Stimulated activated CD8-positive, alpha-beta memory T cell treated with anti-CD3 and anti-CD28 coated beads, Interleukin-4, amount 100 ng/mL, for 1 hour (primary cell): ENCODE results near the gene SLCO2A1.

ENCODE experiments used
- DNase-seq, 2 donors: peaks; one replicate each; pipeline ENCODE4 v3.0.0-alpha.2; 2020; ENCODE audit warnings: low read depth in 2 of 2, low spot score in 1 of 2

SLCO2A1 gene

GRCh38 chr3:133983576-133984560 is 45.9 kb downstream of the SLCO2A1 start:
- DNase-seq = no peak

DNA sequence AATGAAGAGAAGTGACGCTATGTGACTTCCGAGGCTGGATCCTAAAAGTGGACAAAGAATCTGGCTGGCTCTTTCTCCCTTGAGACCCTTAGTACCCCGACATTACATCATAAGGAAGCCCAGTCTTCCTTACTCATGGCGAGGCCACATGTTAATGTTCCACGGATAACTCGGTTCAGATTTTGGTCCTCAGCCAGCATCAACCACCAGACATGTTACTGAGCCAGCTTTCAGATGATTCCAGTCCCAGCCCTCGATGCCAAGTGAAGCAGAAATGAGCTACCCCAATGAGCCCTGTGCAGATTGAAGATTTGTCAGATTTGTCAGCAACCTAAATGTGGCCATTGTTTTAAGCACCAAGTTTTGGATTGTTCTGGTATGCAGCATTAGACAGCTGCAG is 46.6 kb downstream of the SLCO2A1 start:
- no peak for DNase-seq

GRCh38 chr3:133980550-133980949 is 49.2 kb downstream of the SLCO2A1 start:
- no peak for DNase-seq

- no peak for DNase-seq
Observed at GRCh38 chr3:133980035-133980434, 49.7 kb downstream of the SLCO2A1 start.

DNA sequence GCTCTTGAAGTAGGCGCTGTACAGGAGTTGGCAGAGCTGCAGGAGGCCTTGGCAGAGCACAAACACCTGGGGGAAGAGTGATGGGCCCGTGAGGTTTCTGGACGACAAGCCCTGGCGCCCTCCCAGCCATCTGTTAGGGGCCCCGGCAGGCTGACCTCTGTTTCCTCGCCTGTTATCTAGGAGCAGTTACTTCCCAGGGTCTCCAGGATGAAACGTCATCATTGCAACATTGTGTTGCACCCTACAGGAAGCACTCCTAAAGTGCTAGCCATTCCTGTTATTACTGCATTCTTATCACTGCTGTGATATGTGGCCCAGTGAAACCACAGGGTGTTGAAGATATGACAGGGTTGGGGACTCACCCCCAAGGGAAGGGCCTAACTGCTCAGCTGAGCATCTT is 50.2 kb downstream of the SLCO2A1 start:
- DNase-seq = no peak

DNA sequence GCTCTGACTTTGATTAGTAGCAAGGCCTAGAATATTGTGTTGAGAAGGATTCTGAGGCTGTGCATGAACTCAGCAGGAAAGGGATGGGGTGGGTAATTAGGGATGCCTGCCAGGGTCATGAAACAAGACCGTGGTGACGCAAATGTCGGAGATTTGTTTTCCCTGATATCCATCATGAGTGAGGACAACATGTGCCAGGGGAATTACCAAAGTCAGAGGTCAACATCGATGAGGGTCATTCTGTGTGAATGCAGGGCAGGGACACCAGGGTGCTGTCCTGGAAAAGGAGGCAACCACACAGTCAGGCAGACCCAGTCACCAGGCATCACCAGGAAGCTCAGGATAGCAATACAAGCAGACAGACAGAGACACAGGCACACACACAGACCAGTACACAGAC is 52.2 kb downstream of the SLCO2A1 start:
- no peak for DNase-seq

DNA sequence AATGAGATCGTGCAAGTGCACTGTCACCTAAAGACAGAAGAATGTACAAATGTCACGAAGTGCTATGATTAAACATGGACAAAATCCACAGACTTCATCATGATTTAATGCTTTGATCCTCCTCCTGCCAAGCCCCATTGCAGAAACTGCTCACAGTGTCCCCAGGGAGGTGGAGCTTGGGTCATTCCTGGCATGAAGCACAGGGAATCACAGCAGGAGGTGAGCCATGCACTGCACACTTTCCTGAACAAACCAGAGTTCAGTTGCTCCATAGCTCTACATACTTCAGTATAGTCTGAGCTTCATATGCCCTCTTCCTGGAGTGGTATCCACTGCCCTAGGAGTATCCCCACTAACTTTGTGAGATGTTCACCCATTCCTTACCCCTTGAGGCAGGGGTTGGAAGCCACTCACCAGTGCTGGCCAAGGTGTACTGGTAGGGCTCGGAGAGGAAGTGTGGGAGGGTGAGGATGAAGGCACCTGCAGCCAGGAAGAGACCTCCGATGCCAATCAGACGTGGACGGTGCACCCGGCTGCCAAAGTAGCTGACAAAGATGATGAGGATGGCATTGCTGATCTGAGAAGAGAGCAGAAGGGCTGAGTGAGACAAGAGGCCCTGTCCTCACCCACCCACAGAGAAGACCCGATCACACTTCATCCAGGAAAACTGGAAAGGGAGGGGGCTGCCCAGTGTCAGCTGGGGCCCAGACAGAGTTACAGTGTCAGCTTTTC is 56.3 kb downstream of the SLCO2A1 start:
- DNase-seq = no peak

DNA sequence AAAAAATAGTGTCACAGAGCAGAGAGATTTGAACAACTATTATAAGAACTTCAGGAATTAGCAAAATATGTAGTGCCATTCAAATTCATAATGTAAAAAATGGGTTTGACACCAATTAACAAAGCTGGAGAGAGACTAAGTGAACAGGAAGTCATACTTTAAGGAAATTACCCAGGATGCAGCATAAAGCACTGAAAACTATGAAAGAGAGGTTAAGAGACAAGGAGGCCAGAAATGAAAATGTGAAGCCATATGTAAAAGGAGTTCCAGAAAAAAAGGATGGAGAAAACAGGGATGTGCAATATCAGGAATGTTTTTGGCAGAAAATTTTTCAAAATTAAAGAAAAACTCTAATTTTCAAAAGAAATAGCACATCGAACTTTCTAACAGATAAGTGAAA is 57.6 kb downstream of the SLCO2A1 start:
- no peak for DNase-seq

DNA sequence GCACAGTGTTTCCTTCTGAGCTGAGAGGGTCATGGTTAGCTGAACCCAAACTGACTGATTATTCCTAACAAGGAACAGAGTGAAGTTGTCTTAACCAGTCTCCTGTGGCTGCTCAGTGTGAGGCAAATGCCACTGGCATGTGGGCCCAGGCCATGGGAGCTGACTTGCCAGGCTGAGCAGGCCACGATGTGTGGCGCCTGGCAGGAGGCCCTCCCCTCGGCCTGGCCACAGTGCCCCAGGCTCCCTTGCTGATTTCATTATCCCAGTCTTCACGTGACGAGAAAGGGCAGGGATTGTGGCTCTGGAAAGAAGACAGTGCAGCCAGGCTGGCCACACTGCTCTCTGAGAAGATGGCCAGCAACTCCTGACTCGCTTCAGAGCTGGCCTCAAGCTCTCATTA is 58.8 kb downstream of the SLCO2A1 start:
- no peak for DNase-seq

- no peak for DNase-seq
Observed at GRCh38 chr3:133970339-133970738, 59.4 kb downstream of the SLCO2A1 start.

DNA sequence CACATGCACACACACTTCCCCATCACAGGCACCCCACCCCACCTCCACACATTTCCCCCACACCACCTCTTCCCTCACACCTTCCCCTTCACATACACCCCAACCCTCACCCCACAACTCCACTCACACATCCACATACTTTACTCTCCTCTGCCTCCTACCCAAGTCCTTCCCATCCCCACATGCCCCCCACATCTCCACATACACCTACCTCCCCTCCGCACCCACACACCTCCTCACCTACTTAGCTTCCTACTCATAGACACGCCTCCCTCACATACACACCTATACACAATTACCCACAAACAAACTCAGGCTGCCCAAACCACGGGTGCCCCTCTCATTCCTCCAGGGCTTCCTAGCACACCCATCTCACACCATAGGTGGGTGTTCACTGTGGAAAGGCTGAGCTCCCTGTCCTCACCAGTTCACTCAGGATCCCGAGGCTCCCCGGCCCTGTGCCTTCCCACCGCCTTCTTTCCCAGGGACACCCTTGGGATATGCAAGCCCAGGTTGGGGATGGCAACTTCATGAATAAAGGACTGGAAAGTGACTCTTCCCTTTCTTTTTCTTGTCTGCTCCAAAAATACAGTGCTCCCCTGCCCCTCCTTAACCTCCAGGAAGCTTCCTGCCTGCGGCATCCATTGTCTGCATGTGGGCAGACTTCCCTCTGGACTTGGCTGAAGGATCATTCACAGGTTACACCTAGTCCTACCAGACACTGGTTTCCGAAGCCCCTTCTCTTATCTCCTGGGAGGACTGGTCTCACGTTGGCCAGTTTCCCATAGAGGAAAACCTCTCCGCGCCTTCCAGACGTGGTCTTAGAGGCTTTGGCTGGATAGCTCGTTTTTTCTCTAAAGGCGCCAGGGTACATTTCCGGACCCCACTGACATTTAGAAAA is 61.5 kb downstream of the SLCO2A1 start:
- no peak for DNase-seq

DNA sequence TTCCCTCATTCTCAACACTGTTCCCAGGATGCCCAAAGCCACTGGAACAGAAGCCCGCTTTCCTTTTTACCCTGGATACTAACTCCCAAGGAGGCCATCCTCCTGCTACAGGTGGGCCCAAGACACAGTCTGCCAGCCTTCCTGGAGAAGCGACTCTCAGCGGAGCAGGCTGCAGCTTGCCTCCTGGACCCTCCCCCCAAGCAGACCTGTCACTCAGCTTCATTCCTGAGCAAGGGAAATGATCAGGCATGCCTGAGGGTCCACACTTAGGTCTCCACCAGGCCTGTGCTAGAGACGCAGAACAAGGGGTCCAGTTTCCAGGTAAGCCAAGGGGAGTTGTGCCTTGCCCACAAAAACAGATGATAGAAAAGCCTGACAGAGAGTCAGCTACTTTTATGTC is 62.8 kb downstream of the SLCO2A1 start:
- no peak for DNase-seq

DNA sequence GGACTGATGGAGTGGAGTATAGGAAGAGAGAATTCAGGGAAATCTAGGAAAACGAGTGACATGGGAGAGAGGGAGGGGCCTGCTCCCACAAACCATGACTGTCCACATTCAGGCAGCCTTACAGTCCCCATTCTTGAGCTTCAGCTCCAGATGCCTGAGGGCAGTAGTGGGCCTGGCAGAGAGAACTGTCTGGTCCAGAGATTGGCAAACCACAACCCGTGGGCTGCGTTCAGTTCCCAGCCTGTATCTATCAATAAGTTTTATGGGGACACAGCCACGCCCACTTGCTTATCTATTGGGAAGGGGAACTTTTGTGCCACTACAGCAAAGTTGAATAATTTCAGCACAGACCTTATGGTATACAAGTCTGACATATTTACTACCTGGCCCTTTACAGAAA is 63.8 kb downstream of the SLCO2A1 start:
- DNase-seq = no peak

DNA sequence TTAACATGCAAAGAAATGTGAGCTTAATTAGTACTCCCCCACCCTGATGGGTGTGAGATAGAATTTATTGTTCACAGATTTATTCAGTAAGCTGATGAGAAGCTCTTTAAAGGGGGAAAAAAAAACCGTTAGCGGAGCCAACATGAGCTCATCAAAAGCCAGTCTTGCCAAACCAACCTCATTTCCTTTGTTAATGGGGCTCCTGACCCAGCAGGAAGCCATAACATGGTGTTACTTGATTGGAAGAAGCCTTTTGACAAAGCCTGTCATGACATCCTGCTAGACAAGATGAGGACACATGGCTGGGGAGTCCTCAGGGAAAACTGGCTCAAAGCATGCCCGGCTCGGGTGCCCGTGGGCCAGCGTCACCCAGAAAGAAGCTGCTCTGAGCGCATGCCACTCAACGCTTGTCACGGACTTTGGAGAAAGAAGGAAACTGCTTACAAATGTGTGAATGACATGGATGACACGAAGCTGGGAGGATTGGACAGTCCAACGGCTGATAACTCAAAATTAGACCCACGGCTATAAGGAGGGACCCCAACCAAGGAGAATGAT is 64.6 kb downstream of the SLCO2A1 start:
- no peak for DNase-seq

GRCh38 chr3:133964547-133964946 is 65.2 kb downstream of the SLCO2A1 start:
- no peak for DNase-seq

- no peak for DNase-seq
Observed at GRCh38 chr3:133963657-133964396, 65.9 kb downstream of the SLCO2A1 start.

DNA sequence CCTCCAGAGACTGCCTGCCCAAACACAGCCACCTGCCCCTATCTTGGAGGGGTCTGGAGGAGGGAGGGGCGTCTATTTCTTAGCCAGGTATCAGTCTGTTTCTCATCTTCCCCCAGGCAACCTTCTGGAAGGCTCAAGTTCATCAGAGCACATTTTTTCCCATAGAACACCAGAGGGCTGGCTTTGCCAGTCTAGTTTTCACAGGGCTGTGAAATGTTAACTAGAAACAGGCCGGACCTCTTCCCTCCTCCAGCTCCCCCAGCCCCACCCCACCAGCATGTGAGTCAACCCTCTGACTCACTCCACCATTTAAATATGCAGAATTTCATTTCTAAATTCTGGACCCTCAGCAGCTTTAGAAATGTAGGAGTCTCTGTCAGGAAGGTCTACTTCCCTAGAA is 66.9 kb downstream of the SLCO2A1 start:
- no peak for DNase-seq

GRCh38 chr3:133958071-133958805 is 71.5 kb downstream of the SLCO2A1 start:
- DNase-seq = no peak

DNA sequence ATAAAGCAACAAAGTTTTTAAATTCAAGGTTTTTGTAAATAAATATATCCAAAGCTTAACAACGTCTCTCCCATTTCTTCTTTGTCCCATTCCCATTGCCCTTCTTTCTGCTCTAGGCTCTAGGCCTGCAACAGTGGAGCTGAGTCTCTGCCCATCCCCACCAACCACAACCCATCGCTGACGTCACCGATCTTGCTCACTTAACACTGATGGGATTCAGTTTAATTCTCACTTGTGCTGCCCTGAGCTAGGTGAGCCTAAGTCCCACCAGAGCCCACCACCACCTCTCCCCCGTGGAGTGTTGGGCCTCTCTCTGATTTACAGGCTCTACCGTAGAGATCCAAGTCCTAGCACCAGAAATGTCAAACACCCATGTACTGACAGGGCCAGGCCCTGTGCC is 72.7 kb downstream of the SLCO2A1 start:
- DNase-seq = no peak

GRCh38 chr3:133956353-133956752 is 73.4 kb downstream of the SLCO2A1 start:
- DNase-seq = no peak
